Adrenal gland (tissue), 5 donors: ENCODE results near the gene SLC10A3.

ENCODE experiments used
- CTCF ChIP-seq, 6 experiments: fragments of 450-650 bp in 4 of 6; fragments of 200-600 bp in 2 of 6; sonication (generic) in 1 of 6; IDR thresholded peaks; 1 replicate in 5 of 6; 2 replicates in 1 of 6; pipeline versions ENCODE4 v1.5.1 to v1.8.0; 2016 to 2021; ENCODE audit warnings: antibody characterized with exemption in 6 of 6, mild to moderate bottlenecking in 2 of 6, moderate library complexity in 1 of 6
- POLR2A ChIP-seq, 2 donors: fragments of 450-650 bp; IDR thresholded peaks; one replicate each; pipeline ENCODE4 v1.6.1; 2017; ENCODE audit warnings: antibody characterized with exemption in 2 of 2, mild to moderate bottlenecking in 2 of 2, moderate library complexity in 1 of 2
- donor health status: DM: no; HTN: no; CAD: no.

GRCh38 chrX:154507673-154508383 lies 17.4 kb upstream of the SLC10A3 start:
- TF ChIP-seq CTCF (IDR thresholded peaks at IDR 0.05) (no peak), POLR2A (IDR thresholded peaks at IDR 0.05) (no peak)
